Endothelial cell of umbilical vein (primary cell): ENCODE measurements around the gene TMEM139. TPM values are rescaled to one million over a fixed set of nuclear protein-coding genes. Genes with fewer than 3 reads are reported as not detected.

Experiments used
- BruUV-seq: library from RNA; stranded (reverse); fragments of 400-500 nt; replicated peaks from 2 replicates; lab custom pipeline; 2021; lab: Mats Ljungman, UMichigan
- CTCF ChIA-PET: fragments of 300-600, 350-600 bp; sonication (Branson Sonifier 250); formaldehyde crosslinking; loops from one replicate; lab custom pipeline; 2021; ENCODE audit warnings: antibody characterized with exemption, inconsistent platforms; lab: Charles Lee
- POLR2A ChIA-PET: fragments of 300-600, 350-600 bp; sonication (Branson Sonifier 250); formaldehyde crosslinking; loops from one replicate; lab custom pipeline; 2021; ENCODE audit warnings: antibody characterized with exemption, inconsistent platforms; lab: Charles Lee
- DNase-seq: peaks from one replicate; pipeline ENCODE4 v3.0.0-alpha.2; 2011; ENCODE audit warnings: low read depth, low spot score
- FAIRE-seq: peaks from 2 replicates; lab custom pipeline; 2011; peaks lifted over from hg19 to GRCh38; lab: Jason Lieb, UNC
- H2AFZ ChIP-seq: 2 replicates; pipeline ENCODE4 v1.6.0; 2012; ENCODE audit warnings: low read depth, low read length, control low read depth, inconsistent platforms
- H3K27ac ChIP-seq: 2 replicates; pipeline ENCODE4 v1.5.1; 2011; ENCODE audit warnings: low read depth, mild to moderate bottlenecking, control low read depth, low read length, moderate library complexity; ENCODE audit not compliant: insufficient read depth
- H3K27me3 ChIP-seq, 2 experiments: 2 replicates each; pipeline versions ENCODE4 v1.6.0 to v1.6.1; 2011; ENCODE audit warnings: low read length in 2 of 2, mixed read lengths in 1 of 2; ENCODE audit not compliant: control insufficient read depth in 2 of 2, insufficient read depth in 2 of 2
- H3K36me3 ChIP-seq, 2 experiments: 2 replicates in 1 of 2; 3 replicates in 1 of 2; pipeline ENCODE4 v1.5.1; 2011; ENCODE audit warnings: low read length in 2 of 2, mild to moderate bottlenecking in 1 of 2, moderate library complexity in 1 of 2; ENCODE audit not compliant: control insufficient read depth in 2 of 2, insufficient read depth in 2 of 2; ENCODE audit errors: extremely low read depth in 1 of 2
- H3K4me1 ChIP-seq: 3 replicates; pipeline ENCODE4 v1.5.1; 2011; ENCODE audit warnings: mild to moderate bottlenecking, low read length; ENCODE audit not compliant: control insufficient read depth, insufficient read depth; ENCODE audit errors: extremely low read depth
- H3K4me2 ChIP-seq: 2 replicates; pipeline ENCODE4 v1.6.1; 2011; ENCODE audit warnings: low read length, control low read depth, mixed read lengths; ENCODE audit not compliant: insufficient read depth
- H3K4me3 ChIP-seq, 3 experiments: fragments of 200-600 bp in 1 of 3; sonication (generic), shearing (Covaris generic) in 1 of 3; replicated peaks in 1 of 3; 2 replicates each; pipeline ENCODE4 v1.5.1; 2011 to 2016; ENCODE audit warnings: control low read depth in 3 of 3, low read length in 3 of 3, mild to moderate bottlenecking in 2 of 3, inconsistent platforms in 1 of 3, low read depth in 1 of 3, moderate library complexity in 1 of 3; ENCODE audit not compliant: insufficient read depth in 1 of 3
- H3K79me2 ChIP-seq: 2 replicates; pipeline ENCODE4 v1.6.0; 2012; ENCODE audit warnings: low read length, inconsistent platforms; ENCODE audit not compliant: control insufficient read depth, insufficient read depth
- H3K9ac ChIP-seq: replicated peaks from 2 replicates; pipeline ENCODE3; 2011; ENCODE audit warnings: low read length, control low read depth; ENCODE audit not compliant: insufficient read depth; ENCODE audit errors: extremely low read depth
- H3K9me1 ChIP-seq: replicated peaks from 3 replicates; pipeline ENCODE4 v1.6.0; 2011; ENCODE audit warnings: mild to moderate bottlenecking, low read length; ENCODE audit not compliant: control insufficient read depth, insufficient read depth; ENCODE audit errors: extremely low read depth
- H3K9me3 ChIP-seq: replicated peaks from 2 replicates; pipeline ENCODE4 v1.5.1; 2012; ENCODE audit warnings: low read length, inconsistent platforms; ENCODE audit not compliant: control insufficient read depth, insufficient read depth
- H4K20me1 ChIP-seq: replicated peaks from 2 replicates; pipeline ENCODE3; 2011; ENCODE audit warnings: mild to moderate bottlenecking, low read length; ENCODE audit not compliant: control insufficient read depth, insufficient read depth; ENCODE audit errors: extremely low read depth
- CTCF ChIP-seq, 2 donors: IDR thresholded peaks; 1 replicate in 1 of 2; 2 replicates in 1 of 2; pipeline ENCODE4 v1.5.1; 2011; ENCODE audit warnings: low read length in 2 of 2, mild to moderate bottlenecking in 2 of 2, moderate library complexity in 2 of 2, control low read depth in 1 of 2, inconsistent platforms in 1 of 2, low read depth in 1 of 2; ENCODE audit not compliant: insufficient read depth in 1 of 2; ENCODE audit errors: extremely low read depth in 1 of 2
- EZH2 ChIP-seq: IDR thresholded peaks from 2 replicates; pipeline ENCODE4 v1.6.1; 2012; ENCODE audit warnings: borderline replicate concordance, low read depth, mild to moderate bottlenecking, moderate library complexity, low read length, inconsistent platforms; ENCODE audit not compliant: severe bottlenecking
- FOS ChIP-seq: IDR thresholded peaks from 2 replicates; pipeline ENCODE4 v1.6.1; 2011; ENCODE audit warnings: mild to moderate bottlenecking, low read length, moderate library complexity, borderline replicate concordance; ENCODE audit not compliant: insufficient read depth
- GATA2 ChIP-seq: IDR thresholded peaks from 2 replicates; pipeline ENCODE4 v1.7.0; 2011; ENCODE audit warnings: low read depth, mild to moderate bottlenecking, moderate library complexity, mixed read lengths, low read length; ENCODE audit not compliant: insufficient read length, insufficient read depth
- JUN ChIP-seq: IDR thresholded peaks from 2 replicates; pipeline ENCODE4 v1.6.1; 2011; ENCODE audit warnings: borderline replicate concordance, low read depth; ENCODE audit not compliant: insufficient read length, insufficient read depth
- MAX ChIP-seq: IDR thresholded peaks from 2 replicates; pipeline ENCODE4 v1.6.1; 2011; ENCODE audit not compliant: insufficient read depth, insufficient read length
- MYC ChIP-seq: IDR thresholded peaks from one replicate; pipeline ENCODE4 v1.6.1; 2011; ENCODE audit warnings: mild to moderate bottlenecking, low read depth, low read length
- POLR2A ChIP-seq: IDR thresholded peaks from 2 replicates; pipeline ENCODE4 v1.6.1; 2012; ENCODE audit warnings: low read depth, mild to moderate bottlenecking, control low read depth, low read length
- POLR2AphosphoS5 ChIP-seq: IDR thresholded peaks from 2 replicates; pipeline ENCODE4 v1.6.1; 2012; ENCODE audit warnings: low read depth, mild to moderate bottlenecking, control low read depth, low read length, moderate library complexity; ENCODE audit not compliant: insufficient read depth
- dilution Hi-C: fragments of 300-500 bp; cut with MboI; formaldehyde crosslinking; loops from one replicate; pipeline ENCODE4 v1.15.0; 2019; ENCODE audit warnings: low sequenced_read_pairs; ENCODE audit not compliant: extremely low pct_ligation_motif_present
- intact Hi-C: fragments of 100-400 bp; cut with micrococcal nuclease; formaldehyde crosslinking; loops from one replicate; pipeline ENCODE4 v1.10.0; 2022
- polyA plus RNA-seq, 4 experiments: library from polyadenylated mRNA; depleted of rRNA in 3 of 4; stranded (reverse) in 3 of 4; unstranded in 1 of 4; fragments of >200 nt; gene quantifications; 2 replicates each; pipeline versions ENCODE4 v1.2.1 to v1.2.3, GENCODE V29; 2011 to 2012; ENCODE audit warnings: missing spikeins in 1 of 4
- total RNA-seq: library from RNA; stranded (reverse); gene quantifications from 2 replicates; pipeline ENCODE4 v1.2.3, GENCODE V29; 2021

The TMEM139 gene
- total and polyA plus RNA-seq, 2 donors (not counting 3 experiments of a cell fraction or from before 2014, with no cell fraction given): 0.37 TPM; not detected in 1

GRCh38 chr7:143288836-143289235, 4.1 kb downstream of the TMEM139 start:
- BruUV-seq: TSS peak; percentile 61
- CTCF ChIA-PET: interaction anchor here (1.2 to 1.5 kb wide), 4 partner anchors 8 to 91 kb away, joined by 3 to 9 read pairs (median 8); no protein-coding TSS in a partner anchor
- peak overlapping the region; percentile 81 to 97 (median 91) for H3K4me3 ChIP-seq
- no peak overlapping the region for H2AFZ ChIP-seq
- H3K9me3 ChIP-seq: no peaks in the 10 kb centered on the region
- H3K27ac ChIP-seq: peak overlapping the region; percentile 91
- POLR2A ChIA-PET: no interaction called here
- H3K4me2 ChIP-seq: peak overlapping the region; percentile 68
- H3K27me3 ChIP-seq: no peaks in the 10 kb centered on the region
- TF ChIP-seq POLR2A: no peak
- TF ChIP-seq MAX: no peak
- no peak for TF ChIP-seq EZH2
- TF ChIP-seq CTCF (IDR thresholded peaks at IDR 0.05; ENCODE audit: extremely low read depth in 1 of 2, insufficient read depth in 1 of 2, low read depth in 1 of 2, low read length in 2 of 2): no peak
- TF ChIP-seq GATA2: no peak
- no peak for TF ChIP-seq FOS
- no peak for TF ChIP-seq MYC
- TF ChIP-seq POLR2AphosphoS5: no peak
- no peak for TF ChIP-seq JUN
- peak; percentile 38 for DNase-seq
- intact Hi-C loops (loop anchor here (1.0 to 5.0 kb wide), 6 partner anchors 7 to 210 kb away; partner anchors contain the start of gene GSTK1), dilution Hi-C loops (no loop called here)
- H3K9ac ChIP-seq: peak overlapping the region; percentile 98
- FAIRE-seq: peak; percentile 81
- peaks cover 30% of the 10 kb centered on the region for H3K4me1 ChIP-seq
- no peaks in the 10 kb centered on the region for H3K9me1 ChIP-seq
- H3K79me2 ChIP-seq: peaks cover 36% of the 10 kb centered on the region
- H3K36me3 ChIP-seq: peaks cover 4 to 11% of the 10 kb centered on the region in 2 experiments
- H4K20me1 ChIP-seq: no peaks in the 10 kb centered on the region
